BJ (cell line): ENCODE data around the gene ASTN1. TPM values are rescaled to one million over a fixed set of nuclear protein-coding genes. Genes with fewer than 3 reads are reported as not detected.

Source experiments
- CTCF ChIA-PET: fragments of 350-600 bp; formaldehyde crosslinking; extraction: SDS; loops from one replicate; lab custom pipeline; 2021; ENCODE audit warnings: antibody characterized with exemption, inconsistent platforms; lab: Yijun Ruan, JAX
- POLR2A ChIA-PET: fragments of 300-600 bp; sonication (Branson Sonifier 250); formaldehyde crosslinking; extraction: SDS; loops from one replicate; lab custom pipeline; 2021; ENCODE audit warnings: antibody characterized with exemption; lab: Charles Lee
- DNase-seq: peaks from one replicate; pipeline ENCODE4 v3.0.0-alpha.2; 2011; ENCODE audit warnings: low read depth
- H3K27me3 ChIP-seq: 2 replicates; pipeline ENCODE4 v1.6.0; 2011; ENCODE audit warnings: low read length; ENCODE audit not compliant: control insufficient read depth, insufficient read depth
- H3K36me3 ChIP-seq: 2 replicates; pipeline ENCODE4 v1.5.1; 2011; ENCODE audit warnings: low read length; ENCODE audit not compliant: control insufficient read depth, insufficient read depth
- H3K4me3 ChIP-seq: 2 replicates; pipeline ENCODE4 v1.5.1; 2011; ENCODE audit warnings: low read depth, mild to moderate bottlenecking, control low read depth, low read length
- CTCF ChIP-seq: IDR thresholded peaks from 2 replicates; pipeline ENCODE4 v1.5.1; 2011; ENCODE audit warnings: low read depth, mild to moderate bottlenecking, control low read depth, inconsistent platforms, low read length, moderate library complexity; ENCODE audit not compliant: insufficient read depth
- polyA plus RNA-seq: library from polyadenylated mRNA; depleted of rRNA; stranded (reverse); fragments of >200 nt; gene quantifications from 2 replicates; pipeline ENCODE4 v1.2.3, GENCODE V29; 2011

The ASTN1 gene
- polyA plus RNA-seq, 1 experiment: 0.09 TPM

- ChIA-PET POLR2A (interaction anchor here (0.6 kb wide), 1 partner anchor 288 kb away, joined by 3 read pairs; no protein-coding TSS in a partner anchor), CTCF (interaction anchor here (1.0 to 5.5 kb wide), 4 partner anchors 118 to 886 kb away, joined by 3 to 71 read pairs (median 8); no protein-coding TSS in a partner anchor)
- H3K4me3 ChIP-seq: no peak overlapping the region
- H3K36me3 ChIP-seq: no peaks in the 10 kb centered on the region
- H3K27me3 ChIP-seq: peaks cover 4% of the 10 kb centered on the region; the same call in 1 of the 2 replicates
- DNase-seq: no peak
- TF ChIP-seq CTCF: no peak
These were observed 270.1 kb downstream of the ASTN1 start for GRCh38 chr1:176894450-176894849.

DNA sequence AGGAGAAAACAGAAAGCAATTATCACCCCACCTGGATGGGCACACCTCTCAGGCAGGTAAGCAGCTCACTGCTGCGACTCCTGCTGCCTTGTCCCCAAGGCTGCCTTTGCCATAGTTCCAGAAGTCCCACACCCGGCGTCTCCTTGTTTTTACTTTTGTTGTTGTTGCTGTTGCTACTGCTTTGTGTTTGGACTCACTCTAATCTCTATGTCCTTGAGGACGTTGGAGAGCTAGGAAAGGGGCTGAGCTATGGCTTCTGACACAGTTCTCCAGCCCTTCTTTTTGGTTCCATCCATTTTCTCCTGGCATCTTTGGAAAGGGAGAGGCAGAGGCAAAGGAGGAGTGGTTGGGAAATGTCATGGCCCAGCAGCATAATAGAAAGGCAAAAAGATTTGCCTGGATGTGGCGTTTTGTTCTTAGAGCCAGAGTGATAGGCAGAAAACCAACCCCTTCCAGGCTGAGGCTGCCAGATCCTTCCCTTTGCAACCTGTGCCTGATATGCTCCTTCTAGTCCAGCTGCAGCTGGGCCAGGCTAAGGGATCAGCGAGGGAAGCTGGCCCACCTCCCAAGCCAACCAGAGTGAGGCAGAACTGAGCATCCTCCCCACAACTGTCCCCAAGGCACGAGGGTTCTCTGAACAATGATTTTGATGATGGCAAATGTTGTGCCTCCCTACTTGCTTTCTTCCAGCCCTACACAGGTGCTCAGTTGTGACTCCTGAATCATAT is 270.7 kb downstream of the ASTN1 start:
- ChIA-PET POLR2A (interaction anchor here (0.6 kb wide), 1 partner anchor 288 kb away, joined by 3 read pairs; no protein-coding TSS in a partner anchor), CTCF (interaction anchor here (0.9 kb wide), 1 partner anchor 13 kb away, joined by 3 read pairs; no protein-coding TSS in a partner anchor)
- no peaks in the 10 kb centered on the region for H3K36me3 ChIP-seq
- peaks cover 4% of the 10 kb centered on the region; the same call in 1 of the 2 replicates for H3K27me3 ChIP-seq
- no peak for TF ChIP-seq CTCF
- no peak for DNase-seq
- no peak overlapping the region for H3K4me3 ChIP-seq

GRCh38 chr1:176888471-176889032 is 276.0 kb downstream of the ASTN1 start:
- no peak for TF ChIP-seq CTCF
- Histone ChIP-seq H3K36me3 (no peaks in the 10 kb centered on the region), H3K4me3 (no peak overlapping the region), H3K27me3 (no peaks in the 10 kb centered on the region)
- no peak for DNase-seq
- POLR2A ChIA-PET: no interaction called here
- CTCF ChIA-PET: interaction anchor here (1.5 kb wide), 1 partner anchor 8 kb away, joined by 5 read pairs; no protein-coding TSS in a partner anchor

GRCh38 chr1:176885751-176886150 is 278.8 kb downstream of the ASTN1 start:
- ChIA-PET POLR2A (no interaction called here), CTCF (interaction anchor here (1.0 to 2.5 kb wide), 3 partner anchors 10 to 326 kb away, joined by 3 to 8 read pairs (median 4); no protein-coding TSS in a partner anchor)
- DNase-seq: peak; percentile 30
- Histone ChIP-seq H3K4me3 (no peak overlapping the region), H3K27me3 (no peaks in the 10 kb centered on the region), H3K36me3 (no peaks in the 10 kb centered on the region)
- TF ChIP-seq CTCF: no peak

GRCh38 chr1:176885341-176885740 is 279.2 kb downstream of the ASTN1 start:
- no peak for DNase-seq
- Histone ChIP-seq H3K36me3 (no peaks in the 10 kb centered on the region), H3K4me3 (no peak overlapping the region), H3K27me3 (no peaks in the 10 kb centered on the region)
- POLR2A ChIA-PET: no interaction called here
- CTCF ChIA-PET: interaction anchor here (1.2 to 2.5 kb wide), 2 partner anchors 10 to 326 kb away, joined by 4 to 8 read pairs; no protein-coding TSS in a partner anchor
- TF ChIP-seq CTCF: no peak
